ENCODE results near the gene DPH6. TPM values are rescaled to one million over a fixed set of nuclear protein-coding genes. Genes with fewer than 3 reads are reported as not detected.

The DPH6 gene
- total RNA-seq, 1 donor from 2014 or later, result 41.1 TPM

- Mint-ChIP-seq H3K4me1 (no peaks in the 10 kb centered on the region), H3K4me3 (no peak overlapping the region), H3K9me3 (no peaks in the 10 kb centered on the region), H3K27ac (no peak overlapping the region), H3K36me3 (no peaks in the 10 kb centered on the region), H3K27me3 (ENCODE audit: insufficient read depth, low read depth) (peaks cover 2% of the 10 kb centered on the region)
- Histone ChIP-seq H3K4me2 (no peak overlapping the region), H3K4me3 (no peak overlapping the region), H3K9ac (no peak overlapping the region), H3K27me3 (no peaks in the 10 kb centered on the region), H4K20me1 (ENCODE audit: low read depth) (no peaks in the 10 kb centered on the region), H3K9me3 (ENCODE audit: low read depth) (no peaks in the 10 kb centered on the region), H3K79me2 (ENCODE audit: low read depth) (no peaks in the 10 kb centered on the region), H3K27ac (no peak overlapping the region), H3K36me3 (no peaks in the 10 kb centered on the region), H2AFZ (replicated peaks) (no peak overlapping the region), H3K4me1 (no peaks in the 10 kb centered on the region), H3F3A (ENCODE audit: low read depth) (no peaks in the 10 kb centered on the region)
- DNase-seq (ENCODE audit: low spot score), result no peak
- TF ChIP-seq CTCF (IDR thresholded peaks at IDR 0.05) (no peak), EZH2phosphoT487 (IDR thresholded peaks at IDR 0.05) (no peak), EZH2 (IDR thresholded peaks at IDR 0.05) (no peak)
Measured at GRCh38 chr15:35327789-35328188, 218.2 kb downstream of the DPH6 start.

GRCh38 chr15:35325374-35325941 is 220.5 kb downstream of the DPH6 start:
- Histone ChIP-seq H3K27ac (no peak overlapping the region), H3K4me2 (no peak overlapping the region), H4K20me1 (ENCODE audit: low read depth) (no peaks in the 10 kb centered on the region), H3K4me3 (no peak overlapping the region), H3K4me1 (no peaks in the 10 kb centered on the region), H3K9ac (no peak overlapping the region), H2AFZ (replicated peaks) (no peak overlapping the region), H3K27me3 (no peaks in the 10 kb centered on the region), H3F3A (ENCODE audit: low read depth) (no peaks in the 10 kb centered on the region), H3K36me3 (no peaks in the 10 kb centered on the region), H3K79me2 (ENCODE audit: low read depth) (no peaks in the 10 kb centered on the region), H3K9me3 (ENCODE audit: low read depth) (no peaks in the 10 kb centered on the region)
- TF ChIP-seq EZH2phosphoT487 (IDR thresholded peaks at IDR 0.05), result no peak
- TF ChIP-seq CTCF (IDR thresholded peaks at IDR 0.05), result no peak
- no peak for TF ChIP-seq EZH2 (IDR thresholded peaks at IDR 0.05)
- Mint-ChIP-seq H3K27ac (no peak overlapping the region), H3K4me3 (no peak overlapping the region), H3K36me3 (no peaks in the 10 kb centered on the region), H3K9me3 (no peaks in the 10 kb centered on the region), H3K4me1 (no peaks in the 10 kb centered on the region), H3K27me3 (ENCODE audit: insufficient read depth, low read depth) (peaks cover 2% of the 10 kb centered on the region)
- no peak for DNase-seq (ENCODE audit: low spot score)

GRCh38 chr15:35323141-35323540 is 222.8 kb downstream of the DPH6 start:
- Histone ChIP-seq H3K79me2 (ENCODE audit: low read depth) (no peaks in the 10 kb centered on the region), H3K9ac (no peak overlapping the region), H3K9me3 (ENCODE audit: low read depth) (no peaks in the 10 kb centered on the region), H3K4me1 (no peaks in the 10 kb centered on the region), H3K4me3 (no peak overlapping the region), H3K4me2 (no peak overlapping the region), H3F3A (ENCODE audit: low read depth) (no peaks in the 10 kb centered on the region), H3K36me3 (no peaks in the 10 kb centered on the region), H3K27ac (no peak overlapping the region), H2AFZ (replicated peaks) (no peak overlapping the region), H3K27me3 (no peaks in the 10 kb centered on the region), H4K20me1 (ENCODE audit: low read depth) (no peaks in the 10 kb centered on the region)
- Mint-ChIP-seq H3K27ac (no peak overlapping the region), H3K4me3 (no peak overlapping the region), H3K4me1 (no peaks in the 10 kb centered on the region), H3K9me3 (no peaks in the 10 kb centered on the region), H3K36me3 (no peaks in the 10 kb centered on the region), H3K27me3 (ENCODE audit: insufficient read depth, low read depth) (peaks cover 2% of the 10 kb centered on the region)
- DNase-seq (ENCODE audit: low spot score), result no peak
- TF ChIP-seq EZH2phosphoT487 (IDR thresholded peaks at IDR 0.05) (no peak), CTCF (IDR thresholded peaks at IDR 0.05) (no peak), EZH2 (IDR thresholded peaks at IDR 0.05) (no peak)
